Keratinocyte (primary cell): Measurements from ENCODE around the gene RAB11FIP2.

Experiments used
- EZH2 ChIP-seq: IDR thresholded peaks from one replicate; pipeline ENCODE4 v1.6.1; 2012; ENCODE audit warnings: inconsistent platforms, mild to moderate bottlenecking, low read length, moderate library complexity
- TF ChIP-seq, protein P1 (sequence below), 3 experiments: IDR thresholded peaks in 1 of 3; conservative IDR thresholded peaks in 1 of 3; optimal IDR thresholded peaks in 1 of 3; 2 replicates in 2 of 3; 3 replicates in 1 of 3; pipeline versions ENCODE3 to v1.5.1; 2011; ENCODE audit warnings: low read length in 3 of 3, mild to moderate bottlenecking in 3 of 3, moderate library complexity in 2 of 3, control low read depth in 1 of 3, inconsistent platforms in 1 of 3; ENCODE audit not compliant: insufficient read depth in 2 of 3; ENCODE audit errors: extremely low read depth in 1 of 3

DNA sequence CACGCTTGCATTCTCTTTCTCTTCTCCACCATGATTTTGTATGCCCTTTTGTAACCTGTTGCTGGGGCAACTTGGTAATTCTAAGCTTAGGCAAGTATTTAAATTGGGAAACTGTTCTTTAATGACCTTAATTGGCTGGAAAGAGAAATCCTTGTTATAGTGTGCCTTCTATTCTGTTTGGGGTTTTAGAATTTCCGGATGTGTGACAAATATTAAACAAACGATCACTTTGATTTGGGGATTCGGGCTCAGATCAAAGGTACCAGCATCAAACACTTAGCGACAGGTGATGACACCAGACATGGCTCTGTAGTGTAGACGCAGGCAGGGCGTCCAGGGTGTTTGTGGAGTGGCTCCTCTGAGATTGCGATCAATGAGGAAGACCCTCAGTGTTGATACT, 55.0 kb downstream of the RAB11FIP2 start:
- TF ChIP-seq, protein P1, sequence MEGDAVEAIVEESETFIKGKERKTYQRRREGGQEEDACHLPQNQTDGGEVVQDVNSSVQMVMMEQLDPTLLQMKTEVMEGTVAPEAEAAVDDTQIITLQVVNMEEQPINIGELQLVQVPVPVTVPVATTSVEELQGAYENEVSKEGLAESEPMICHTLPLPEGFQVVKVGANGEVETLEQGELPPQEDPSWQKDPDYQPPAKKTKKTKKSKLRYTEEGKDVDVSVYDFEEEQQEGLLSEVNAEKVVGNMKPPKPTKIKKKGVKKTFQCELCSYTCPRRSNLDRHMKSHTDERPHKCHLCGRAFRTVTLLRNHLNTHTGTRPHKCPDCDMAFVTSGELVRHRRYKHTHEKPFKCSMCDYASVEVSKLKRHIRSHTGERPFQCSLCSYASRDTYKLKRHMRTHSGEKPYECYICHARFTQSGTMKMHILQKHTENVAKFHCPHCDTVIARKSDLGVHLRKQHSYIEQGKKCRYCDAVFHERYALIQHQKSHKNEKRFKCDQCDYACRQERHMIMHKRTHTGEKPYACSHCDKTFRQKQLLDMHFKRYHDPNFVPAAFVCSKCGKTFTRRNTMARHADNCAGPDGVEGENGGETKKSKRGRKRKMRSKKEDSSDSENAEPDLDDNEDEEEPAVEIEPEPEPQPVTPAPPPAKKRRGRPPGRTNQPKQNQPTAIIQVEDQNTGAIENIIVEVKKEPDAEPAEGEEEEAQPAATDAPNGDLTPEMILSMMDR (optimal IDR thresholded peaks at IDR 0.05 in 1 of 3, IDR thresholded peaks at IDR 0.05 in 1 of 3, conservative IDR thresholded peaks at IDR 0.05 in 1 of 3; ENCODE audit: extremely low read depth in 1 of 3, insufficient read depth in 2 of 3, low read length in 3 of 3), result no peak
- no peak for TF ChIP-seq EZH2
